ENCODE data around the gene BNC2.

DNA sequence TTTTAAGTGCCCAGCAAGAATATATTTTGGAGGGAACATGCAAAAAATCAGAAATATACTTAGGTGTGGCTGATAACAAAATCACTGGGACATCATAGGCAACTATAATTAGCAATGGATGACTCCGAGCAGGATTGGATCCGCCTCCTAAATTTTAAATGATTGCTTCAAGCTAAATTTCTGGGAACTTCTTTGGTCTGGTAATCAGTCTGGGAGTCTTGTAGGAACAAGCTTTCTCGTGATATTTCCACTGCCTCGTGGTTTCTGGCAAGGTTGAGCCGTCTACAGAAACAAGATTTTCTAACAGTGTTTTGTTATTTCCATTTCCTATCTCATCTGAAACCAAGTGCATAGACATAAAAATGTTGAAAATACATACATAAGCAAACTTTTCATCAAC is 232.6 kb downstream of the BNC2 start:
- TF ChIP-seq ZBTB17 (tag by site-specific recombination; IDR thresholded peaks at IDR 0.05) (no peak), ZNF24 (tag by site-specific recombination; IDR thresholded peaks at IDR 0.05) (no peak), YY1 (tag by site-specific recombination; IDR thresholded peaks at IDR 0.05) (no peak), ZNF350 (tag by site-specific recombination; IDR thresholded peaks at IDR 0.05) (no peak), REPIN1 (tag by site-specific recombination; IDR thresholded peaks at IDR 0.05; ENCODE audit: low read depth) (no peak), ZXDB (tag by site-specific recombination; IDR thresholded peaks at IDR 0.05) (no peak), RBAK (tag by site-specific recombination; IDR thresholded peaks at IDR 0.05) (no peak), ZNF175 (tag by site-specific recombination; IDR thresholded peaks at IDR 0.05) (no peak), HOXA7 (CRISPR knock-in tag; IDR thresholded peaks at IDR 0.05; ENCODE audit: borderline replicate concordance) (no peak)
- TF ChIP-seq, protein P1, sequence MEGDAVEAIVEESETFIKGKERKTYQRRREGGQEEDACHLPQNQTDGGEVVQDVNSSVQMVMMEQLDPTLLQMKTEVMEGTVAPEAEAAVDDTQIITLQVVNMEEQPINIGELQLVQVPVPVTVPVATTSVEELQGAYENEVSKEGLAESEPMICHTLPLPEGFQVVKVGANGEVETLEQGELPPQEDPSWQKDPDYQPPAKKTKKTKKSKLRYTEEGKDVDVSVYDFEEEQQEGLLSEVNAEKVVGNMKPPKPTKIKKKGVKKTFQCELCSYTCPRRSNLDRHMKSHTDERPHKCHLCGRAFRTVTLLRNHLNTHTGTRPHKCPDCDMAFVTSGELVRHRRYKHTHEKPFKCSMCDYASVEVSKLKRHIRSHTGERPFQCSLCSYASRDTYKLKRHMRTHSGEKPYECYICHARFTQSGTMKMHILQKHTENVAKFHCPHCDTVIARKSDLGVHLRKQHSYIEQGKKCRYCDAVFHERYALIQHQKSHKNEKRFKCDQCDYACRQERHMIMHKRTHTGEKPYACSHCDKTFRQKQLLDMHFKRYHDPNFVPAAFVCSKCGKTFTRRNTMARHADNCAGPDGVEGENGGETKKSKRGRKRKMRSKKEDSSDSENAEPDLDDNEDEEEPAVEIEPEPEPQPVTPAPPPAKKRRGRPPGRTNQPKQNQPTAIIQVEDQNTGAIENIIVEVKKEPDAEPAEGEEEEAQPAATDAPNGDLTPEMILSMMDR (tag by site-specific recombination; IDR thresholded peaks at IDR 0.05), result no peak
- TF ChIP-seq, protein P2, sequence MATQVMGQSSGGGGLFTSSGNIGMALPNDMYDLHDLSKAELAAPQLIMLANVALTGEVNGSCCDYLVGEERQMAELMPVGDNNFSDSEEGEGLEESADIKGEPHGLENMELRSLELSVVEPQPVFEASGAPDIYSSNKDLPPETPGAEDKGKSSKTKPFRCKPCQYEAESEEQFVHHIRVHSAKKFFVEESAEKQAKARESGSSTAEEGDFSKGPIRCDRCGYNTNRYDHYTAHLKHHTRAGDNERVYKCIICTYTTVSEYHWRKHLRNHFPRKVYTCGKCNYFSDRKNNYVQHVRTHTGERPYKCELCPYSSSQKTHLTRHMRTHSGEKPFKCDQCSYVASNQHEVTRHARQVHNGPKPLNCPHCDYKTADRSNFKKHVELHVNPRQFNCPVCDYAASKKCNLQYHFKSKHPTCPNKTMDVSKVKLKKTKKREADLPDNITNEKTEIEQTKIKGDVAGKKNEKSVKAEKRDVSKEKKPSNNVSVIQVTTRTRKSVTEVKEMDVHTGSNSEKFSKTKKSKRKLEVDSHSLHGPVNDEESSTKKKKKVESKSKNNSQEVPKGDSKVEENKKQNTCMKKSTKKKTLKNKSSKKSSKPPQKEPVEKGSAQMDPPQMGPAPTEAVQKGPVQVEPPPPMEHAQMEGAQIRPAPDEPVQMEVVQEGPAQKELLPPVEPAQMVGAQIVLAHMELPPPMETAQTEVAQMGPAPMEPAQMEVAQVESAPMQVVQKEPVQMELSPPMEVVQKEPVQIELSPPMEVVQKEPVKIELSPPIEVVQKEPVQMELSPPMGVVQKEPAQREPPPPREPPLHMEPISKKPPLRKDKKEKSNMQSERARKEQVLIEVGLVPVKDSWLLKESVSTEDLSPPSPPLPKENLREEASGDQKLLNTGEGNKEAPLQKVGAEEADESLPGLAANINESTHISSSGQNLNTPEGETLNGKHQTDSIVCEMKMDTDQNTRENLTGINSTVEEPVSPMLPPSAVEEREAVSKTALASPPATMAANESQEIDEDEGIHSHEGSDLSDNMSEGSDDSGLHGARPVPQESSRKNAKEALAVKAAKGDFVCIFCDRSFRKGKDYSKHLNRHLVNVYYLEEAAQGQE (tag by site-specific recombination; IDR thresholded peaks at IDR 0.05), result no peak
- TF ChIP-seq, protein P3, sequence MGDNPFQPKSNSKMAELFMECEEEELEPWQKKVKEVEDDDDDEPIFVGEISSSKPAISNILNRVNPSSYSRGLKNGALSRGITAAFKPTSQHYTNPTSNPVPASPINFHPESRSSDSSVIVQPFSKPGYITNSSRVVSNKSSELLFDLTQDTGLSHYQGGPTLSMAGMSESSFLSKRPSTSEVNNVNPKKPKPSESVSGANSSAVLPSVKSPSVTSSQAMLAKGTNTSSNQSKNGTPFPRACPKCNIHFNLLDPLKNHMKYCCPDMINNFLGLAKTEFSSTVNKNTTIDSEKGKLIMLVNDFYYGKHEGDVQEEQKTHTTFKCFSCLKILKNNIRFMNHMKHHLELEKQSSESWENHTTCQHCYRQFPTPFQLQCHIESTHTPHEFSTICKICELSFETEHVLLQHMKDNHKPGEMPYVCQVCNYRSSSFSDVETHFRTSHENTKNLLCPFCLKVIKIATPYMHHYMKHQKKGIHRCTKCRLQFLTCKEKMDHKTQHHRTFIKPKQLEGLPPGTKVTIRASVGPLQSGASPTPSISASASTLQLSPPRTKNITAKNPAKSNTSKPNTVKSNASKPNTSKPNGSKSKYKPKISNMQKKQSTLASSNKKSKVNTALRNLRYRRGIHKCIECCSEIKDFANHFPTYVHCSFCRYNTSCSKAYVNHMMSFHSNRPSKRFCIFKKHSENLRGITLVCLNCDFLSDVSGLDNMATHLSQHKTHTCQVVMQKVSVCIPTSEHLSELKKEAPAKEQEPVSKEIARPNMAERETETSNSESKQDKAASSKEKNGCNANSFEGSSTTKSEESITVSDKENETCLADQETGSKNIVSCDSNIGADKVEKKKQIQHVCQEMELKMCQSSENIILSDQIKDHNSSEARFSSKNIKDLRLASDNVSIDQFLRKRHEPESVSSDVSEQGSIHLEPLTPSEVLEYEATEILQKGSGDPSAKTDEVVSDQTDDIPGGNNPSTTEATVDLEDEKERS (tag by site-specific recombination; IDR thresholded peaks at IDR 0.05), result no peak
- TF ChIP-seq, protein P4, sequence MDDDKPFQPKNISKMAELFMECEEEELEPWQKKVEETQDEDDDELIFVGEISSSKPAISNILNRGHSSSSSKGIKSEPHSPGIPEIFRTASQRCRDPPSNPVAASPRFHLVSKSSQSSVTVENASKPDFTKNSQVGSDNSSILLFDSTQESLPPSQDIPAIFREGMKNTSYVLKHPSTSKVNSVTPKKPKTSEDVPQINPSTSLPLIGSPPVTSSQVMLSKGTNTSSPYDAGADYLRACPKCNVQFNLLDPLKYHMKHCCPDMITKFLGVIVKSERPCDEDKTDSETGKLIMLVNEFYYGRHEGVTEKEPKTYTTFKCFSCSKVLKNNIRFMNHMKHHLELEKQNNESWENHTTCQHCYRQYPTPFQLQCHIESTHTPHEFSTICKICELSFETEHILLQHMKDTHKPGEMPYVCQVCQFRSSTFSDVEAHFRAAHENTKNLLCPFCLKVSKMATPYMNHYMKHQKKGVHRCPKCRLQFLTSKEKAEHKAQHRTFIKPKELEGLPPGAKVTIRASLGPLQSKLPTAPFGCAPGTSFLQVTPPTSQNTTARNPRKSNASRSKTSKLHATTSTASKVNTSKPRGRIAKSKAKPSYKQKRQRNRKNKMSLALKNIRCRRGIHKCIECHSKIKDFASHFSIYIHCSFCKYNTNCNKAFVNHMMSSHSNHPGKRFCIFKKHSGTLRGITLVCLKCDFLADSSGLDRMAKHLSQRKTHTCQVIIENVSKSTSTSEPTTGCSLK (tag by site-specific recombination; IDR thresholded peaks at IDR 0.05), result no peak

All from HEK293 (cell line).